HCT116 (cell line): ENCODE data around the gene GNG12. TPM values are rescaled to one million over a fixed set of nuclear protein-coding genes. Genes with fewer than 3 reads are reported as not detected.
"Not testable (repeated sequence)": the region's sequence is repeated elsewhere in the genome, so short reads cannot be mapped to it uniquely, and the experiment has no call there.

Experiments
- ATAC-seq: fragments of 200-7000 bp; cut with Tn5 transposase; 2 replicates; pipeline ENCODE4 v1.9.1; 2020; ENCODE audit warnings: mild to moderate bottlenecking, moderate library complexity
- BruUV-seq: library from RNA; stranded (reverse); fragments of 400-500 nt; replicated peaks from 2 replicates; lab custom pipeline; 2021; lab: Mats Ljungman, UMichigan
- CTCF ChIA-PET: fragments of 300-600 bp; sonication (Branson Sonifier 250); formaldehyde crosslinking; loops from one replicate; lab custom pipeline; 2021; ENCODE audit warnings: antibody characterized with exemption; lab: Charles Lee
- POLR2A ChIA-PET: fragments of 300-600, 350-600 bp; sonication (Branson Sonifier 250); formaldehyde crosslinking; loops from one replicate; lab custom pipeline; 2021; ENCODE audit warnings: antibody characterized with exemption; lab: Charles Lee
- RAD21 ChIA-PET, 2 experiments: fragments of 300-600 bp; sonication (Branson Sonifier 250); formaldehyde crosslinking; loops; one replicate each; lab custom pipeline; 2023; ENCODE audit warnings: low total read pairs in 2 of 2; ENCODE audit not compliant: uncharacterized antibody in 2 of 2, unreplicated experiment in 2 of 2, low non-redundant PET in 1 of 2; lab: Charles Lee
- DNase-seq: peaks from one replicate; pipeline ENCODE4 v3.0.0-alpha.2; 2010; ENCODE audit warnings: low read depth, low spot score
- H2AFZ ChIP-seq: fragments of 200-600 bp; shearing (Covaris generic), sonication (generic); 2 replicates; pipeline ENCODE4 v1.6.1; 2017; ENCODE audit warnings: low read depth, mixed run types, mixed read lengths, antibody characterized with exemption, low read length; ENCODE audit not compliant: poor library complexity, severe bottlenecking
- H3K27ac ChIP-seq: 2 replicates; pipeline ENCODE4 v1.5.1; 2012; ENCODE audit warnings: low read depth, low read length
- H3K27me3 ChIP-seq: fragments of 200-600 bp; sonication (generic); 2 replicates; pipeline ENCODE4 v1.6.1; 2016; ENCODE audit warnings: mixed run types, low read length, mixed read lengths; ENCODE audit not compliant: insufficient read depth
- H3K36me3 ChIP-seq, 2 experiments: fragments of 200-500 bp in 1 of 2; fragments of 200-600 bp in 1 of 2; sonication (Bioruptor generic) in 1 of 2; sonication (generic) in 1 of 2; 2 replicates each; pipeline versions ENCODE4 v1.5.1 to v1.6.1; 2014 to 2016; ENCODE audit warnings: low read length in 2 of 2, inconsistent platforms in 1 of 2, mixed read lengths in 1 of 2, mixed run types in 1 of 2; ENCODE audit not compliant: insufficient read depth in 2 of 2, control insufficient read depth in 1 of 2
- H3K4me1 ChIP-seq, 2 experiments: fragments of 200-600 bp in 1 of 2; sonication (generic) in 1 of 2; 2 replicates each; pipeline versions ENCODE4 v1.5.1 to v1.6.1; 2012 to 2017; ENCODE audit warnings: low read length in 2 of 2, inconsistent platforms in 1 of 2, mild to moderate bottlenecking in 1 of 2, mixed read lengths in 1 of 2, mixed run types in 1 of 2, moderate library complexity in 1 of 2; ENCODE audit not compliant: insufficient read depth in 2 of 2, control insufficient read depth in 1 of 2
- H3K4me2 ChIP-seq: fragments of 200-600 bp; sonication (generic); 2 replicates; pipeline ENCODE4 v1.6.1; 2017; ENCODE audit warnings: mixed run types, low read length, mixed read lengths
- H3K4me3 ChIP-seq, 2 experiments: fragments of 200-600 bp in 1 of 2; sonication (generic) in 1 of 2; replicated peaks in 1 of 2; 2 replicates each; pipeline ENCODE4 v1.5.1; 2011 to 2016; ENCODE audit warnings: low read length in 2 of 2, control low read depth in 1 of 2, low read depth in 1 of 2, mild to moderate bottlenecking in 1 of 2, mixed read lengths in 1 of 2, mixed run types in 1 of 2
- H3K79me2 ChIP-seq: fragments of 200-600 bp; sonication (generic); 2 replicates; pipeline ENCODE4 v1.6.1; 2017; ENCODE audit warnings: mild to moderate bottlenecking, mixed run types, low read length, moderate library complexity, mixed read lengths; ENCODE audit not compliant: insufficient read depth
- H3K9ac ChIP-seq: fragments of 200-600 bp; sonication (generic); 2 replicates; pipeline ENCODE4 v1.6.1; 2016; ENCODE audit warnings: low read length, mixed read lengths
- H3K9me2 ChIP-seq: fragments of 200-600 bp; sonication (generic), shearing (Covaris generic); 2 replicates; pipeline ENCODE4 v1.6.1; 2017; ENCODE audit warnings: mixed run types, mild to moderate bottlenecking, moderate library complexity; ENCODE audit not compliant: insufficient read depth
- H3K9me3 ChIP-seq, 2 experiments: fragments of 200-500 bp in 1 of 2; fragments of 200-600 bp in 1 of 2; sonication (Bioruptor generic) in 1 of 2; sonication (generic) in 1 of 2; 2 replicates each; pipeline ENCODE4 v1.6.1; 2014 to 2017; ENCODE audit warnings: low read length in 2 of 2, mixed read lengths in 2 of 2, inconsistent platforms in 1 of 2, low read depth in 1 of 2, mild to moderate bottlenecking in 1 of 2, mixed run types in 1 of 2, moderate library complexity in 1 of 2; ENCODE audit not compliant: control insufficient read depth in 1 of 2, insufficient read depth in 1 of 2
- H4K20me1 ChIP-seq: fragments of 200-600 bp; sonication (generic), shearing (Covaris generic); 2 replicates; pipeline ENCODE4 v1.6.1; 2017; ENCODE audit warnings: mixed run types, mild to moderate bottlenecking, moderate library complexity; ENCODE audit not compliant: insufficient read depth
- CBX3 ChIP-seq: IDR thresholded peaks from 2 replicates; pipeline ENCODE4 v1.6.1; 2012; ENCODE audit warnings: low read depth
- CTCF ChIP-seq, 3 experiments: fragments of 200-600 bp in 1 of 3; sonication (generic) in 1 of 3; IDR thresholded peaks in 2 of 3; conservative IDR thresholded peaks in 1 of 3; 2 replicates each; pipeline ENCODE4 v1.5.1; 2012 to 2017; ENCODE audit warnings: low read depth in 2 of 3, low read length in 2 of 3, antibody characterized with exemption in 1 of 3, borderline replicate concordance in 1 of 3, control low read depth in 1 of 3, mild to moderate bottlenecking in 1 of 3, mixed read lengths in 1 of 3, mixed run types in 1 of 3, moderate library complexity in 1 of 3; ENCODE audit not compliant: insufficient read depth in 1 of 3
- EGR1 ChIP-seq: IDR thresholded peaks from 2 replicates; pipeline ENCODE4 v1.6.1; 2012; ENCODE audit warnings: low read depth
- EZH2phosphoT487 ChIP-seq: fragments of 200-600 bp; IDR thresholded peaks from 2 replicates; pipeline ENCODE4 v1.6.1; 2018; ENCODE audit warnings: antibody characterized with exemption, borderline replicate concordance
- JUND ChIP-seq: IDR thresholded peaks from 2 replicates; pipeline ENCODE4 v1.6.1; 2012
- MAX ChIP-seq: IDR thresholded peaks from 2 replicates; pipeline ENCODE4 v1.6.1; 2012
- RAD21 ChIP-seq: IDR thresholded peaks from 2 replicates; pipeline ENCODE4 v1.6.1; 2012; ENCODE audit warnings: low read depth, mild to moderate bottlenecking
- REST ChIP-seq: IDR thresholded peaks from 2 replicates; pipeline ENCODE4 v1.6.1; 2012; ENCODE audit warnings: low read depth
- ZNF274 ChIP-seq: fragments of 200-500 bp; sonication (Bioruptor generic); IDR thresholded peaks from 2 replicates; pipeline ENCODE4 v1.6.1; 2014; ENCODE audit warnings: mild to moderate bottlenecking, low read depth, low read length, inconsistent platforms
- intact Hi-C: fragments of 100-400 bp; cut with micrococcal nuclease; formaldehyde crosslinking; loops from 2 replicates; pipeline ENCODE4 v1.10.0; 2022
- total RNA-seq: library from RNA; stranded (reverse); gene quantifications from one replicate; pipeline ENCODE4 v1.2.1, GENCODE V29; 2021; ENCODE audit not compliant: unreplicated experiment

GNG12 gene
- total RNA-seq, 1 experiment from 2014 or later: 49.6 TPM

GRCh38 chr1:67731322-67731721, 101.9 kb downstream of the GNG12 start:
- ATAC-seq (no peak), DNase-seq (no peak)
- no peaks in the 10 kb centered on the region for H4K20me1 ChIP-seq
- no peaks in the 10 kb centered on the region for H3K27me3 ChIP-seq
- RAD21 ChIA-PET: no interaction called here
- intact Hi-C loops: no loop called here
- no peak overlapping the region for H3K4me2 ChIP-seq
- no peaks in the 10 kb centered on the region for H3K79me2 ChIP-seq
- POLR2A ChIA-PET: no interaction called here
- no peaks in the 10 kb centered on the region for H3K9me2 ChIP-seq
- no peak overlapping the region for H3K9ac ChIP-seq
- no peaks in the 10 kb centered on the region for H3K36me3 ChIP-seq
- H3K27ac ChIP-seq: no peak overlapping the region
- CTCF ChIA-PET: no interaction called here
- H2AFZ ChIP-seq: no peak overlapping the region
- H3K9me3 ChIP-seq: no peaks in the 10 kb centered on the region
- H3K4me3 ChIP-seq: no peak overlapping the region
- no TSS peak for BruUV-seq
- peaks cover 10 to 19% of the 10 kb centered on the region in 2 experiments for H3K4me1 ChIP-seq
- TF ChIP-seq ZNF274 (no peak), EZH2phosphoT487 (no peak), RAD21 (no peak), EGR1 (no peak), CBX3 (no peak), MAX (no peak), CTCF (IDR thresholded peaks at IDR 0.05 in 2 of 3, conservative IDR thresholded peaks at IDR 0.05 in 1 of 3; ENCODE audit: borderline replicate concordance in 1 of 3, insufficient read depth in 1 of 3, low read depth in 2 of 3, low read length in 2 of 3) (no peak), REST (no peak), JUND (no peak)

- peaks cover 4 to 19% of the 10 kb centered on the region in 2 experiments; a peak in 3 of 4 replicates for H3K4me1 ChIP-seq
- H3K9me2 ChIP-seq, POLR2A ChIA-PET, H3K79me2 ChIP-seq, H3K9ac ChIP-seq, H3K27me3 ChIP-seq, H3K9me3 ChIP-seq, H3K27ac ChIP-seq, intact Hi-C loops, ATAC-seq, H4K20me1 ChIP-seq, H3K4me3 ChIP-seq, H3K4me2 ChIP-seq, H2AFZ ChIP-seq, DNase-seq, BruUV-seq, H3K36me3 ChIP-seq, RAD21 ChIA-PET: not testable (repeated sequence)
- CTCF ChIA-PET: interaction anchor here (1.0 kb wide), 1 partner anchor 36 kb away, joined by 3 read pairs; no protein-coding TSS in a partner anchor
These were observed 103.0 kb downstream of the GNG12 start for GRCh38 chr1:67730312-67730711.
